Endothelial cell of umbilical vein (primary cell): Measurements from ENCODE around the gene CMIP.

Experiments
- EZH2 ChIP-seq: IDR thresholded peaks from 2 replicates; pipeline ENCODE4 v1.6.1; 2012; ENCODE audit warnings: borderline replicate concordance, low read depth, mild to moderate bottlenecking, moderate library complexity, low read length, inconsistent platforms; ENCODE audit not compliant: severe bottlenecking
- FOS ChIP-seq: IDR thresholded peaks from 2 replicates; pipeline ENCODE4 v1.6.1; 2011; ENCODE audit warnings: mild to moderate bottlenecking, low read length, moderate library complexity, borderline replicate concordance; ENCODE audit not compliant: insufficient read depth
- MYC ChIP-seq: IDR thresholded peaks from one replicate; pipeline ENCODE4 v1.6.1; 2011; ENCODE audit warnings: mild to moderate bottlenecking, low read depth, low read length
- POLR2A ChIP-seq: IDR thresholded peaks from 2 replicates; pipeline ENCODE4 v1.6.1; 2012; ENCODE audit warnings: low read depth, mild to moderate bottlenecking, control low read depth, low read length
- POLR2AphosphoS5 ChIP-seq: IDR thresholded peaks from 2 replicates; pipeline ENCODE4 v1.6.1; 2012; ENCODE audit warnings: low read depth, mild to moderate bottlenecking, control low read depth, low read length, moderate library complexity; ENCODE audit not compliant: insufficient read depth
- TF ChIP-seq, protein P1 (sequence below), 2 donors: IDR thresholded peaks; 1 replicate in 1 of 2; 2 replicates in 1 of 2; pipeline ENCODE4 v1.5.1; 2011; ENCODE audit warnings: low read length in 2 of 2, mild to moderate bottlenecking in 2 of 2, moderate library complexity in 2 of 2, control low read depth in 1 of 2, inconsistent platforms in 1 of 2, low read depth in 1 of 2; ENCODE audit not compliant: insufficient read depth in 1 of 2; ENCODE audit errors: extremely low read depth in 1 of 2
- TF ChIP-seq, protein P2 (sequence below): IDR thresholded peaks from 2 replicates; pipeline ENCODE4 v1.6.1; 2011; ENCODE audit not compliant: insufficient read depth, insufficient read length

DNA sequence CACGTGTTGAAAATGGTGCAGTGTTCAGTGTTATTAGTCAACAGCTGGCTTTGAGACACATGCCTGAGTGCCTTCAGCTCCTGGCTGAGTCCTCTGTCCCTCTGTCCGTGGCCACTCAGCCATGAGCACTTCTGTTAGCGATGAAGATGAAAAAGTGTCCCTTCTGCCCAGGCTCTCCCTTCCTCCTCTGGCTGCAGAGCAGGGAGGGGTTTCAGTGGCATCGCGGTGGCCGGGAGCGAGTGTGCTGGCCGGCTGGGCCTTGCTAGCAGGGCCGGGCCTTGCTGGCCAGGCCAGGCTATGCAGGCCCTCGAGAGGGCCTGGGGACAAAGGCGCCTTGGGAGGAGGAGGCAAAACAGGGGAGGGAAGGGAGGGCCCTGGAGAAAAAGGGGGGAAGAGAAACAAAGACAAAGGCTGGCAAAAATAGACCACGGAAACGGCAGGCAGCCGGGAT, 47.7 kb downstream of the CMIP start:
- TF ChIP-seq, protein P1, sequence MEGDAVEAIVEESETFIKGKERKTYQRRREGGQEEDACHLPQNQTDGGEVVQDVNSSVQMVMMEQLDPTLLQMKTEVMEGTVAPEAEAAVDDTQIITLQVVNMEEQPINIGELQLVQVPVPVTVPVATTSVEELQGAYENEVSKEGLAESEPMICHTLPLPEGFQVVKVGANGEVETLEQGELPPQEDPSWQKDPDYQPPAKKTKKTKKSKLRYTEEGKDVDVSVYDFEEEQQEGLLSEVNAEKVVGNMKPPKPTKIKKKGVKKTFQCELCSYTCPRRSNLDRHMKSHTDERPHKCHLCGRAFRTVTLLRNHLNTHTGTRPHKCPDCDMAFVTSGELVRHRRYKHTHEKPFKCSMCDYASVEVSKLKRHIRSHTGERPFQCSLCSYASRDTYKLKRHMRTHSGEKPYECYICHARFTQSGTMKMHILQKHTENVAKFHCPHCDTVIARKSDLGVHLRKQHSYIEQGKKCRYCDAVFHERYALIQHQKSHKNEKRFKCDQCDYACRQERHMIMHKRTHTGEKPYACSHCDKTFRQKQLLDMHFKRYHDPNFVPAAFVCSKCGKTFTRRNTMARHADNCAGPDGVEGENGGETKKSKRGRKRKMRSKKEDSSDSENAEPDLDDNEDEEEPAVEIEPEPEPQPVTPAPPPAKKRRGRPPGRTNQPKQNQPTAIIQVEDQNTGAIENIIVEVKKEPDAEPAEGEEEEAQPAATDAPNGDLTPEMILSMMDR (IDR thresholded peaks at IDR 0.05; ENCODE audit: extremely low read depth in 1 of 2, insufficient read depth in 1 of 2, low read depth in 1 of 2, low read length in 2 of 2) = no peak
- no peak for TF ChIP-seq EZH2
- peak; percentile 18 for TF ChIP-seq POLR2A
- TF ChIP-seq POLR2AphosphoS5 = no peak
- TF ChIP-seq, protein P2, sequence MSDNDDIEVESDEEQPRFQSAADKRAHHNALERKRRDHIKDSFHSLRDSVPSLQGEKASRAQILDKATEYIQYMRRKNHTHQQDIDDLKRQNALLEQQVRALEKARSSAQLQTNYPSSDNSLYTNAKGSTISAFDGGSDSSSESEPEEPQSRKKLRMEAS = no peak
- TF ChIP-seq FOS = no peak
- TF ChIP-seq MYC = no peak
